ENCODE measurements around the gene RAD50.
"Not testable (repeated sequence)": the region's sequence is repeated elsewhere in the genome, so short reads cannot be mapped to it uniquely, and the experiment has no call there.

The RAD50 gene

DNA sequence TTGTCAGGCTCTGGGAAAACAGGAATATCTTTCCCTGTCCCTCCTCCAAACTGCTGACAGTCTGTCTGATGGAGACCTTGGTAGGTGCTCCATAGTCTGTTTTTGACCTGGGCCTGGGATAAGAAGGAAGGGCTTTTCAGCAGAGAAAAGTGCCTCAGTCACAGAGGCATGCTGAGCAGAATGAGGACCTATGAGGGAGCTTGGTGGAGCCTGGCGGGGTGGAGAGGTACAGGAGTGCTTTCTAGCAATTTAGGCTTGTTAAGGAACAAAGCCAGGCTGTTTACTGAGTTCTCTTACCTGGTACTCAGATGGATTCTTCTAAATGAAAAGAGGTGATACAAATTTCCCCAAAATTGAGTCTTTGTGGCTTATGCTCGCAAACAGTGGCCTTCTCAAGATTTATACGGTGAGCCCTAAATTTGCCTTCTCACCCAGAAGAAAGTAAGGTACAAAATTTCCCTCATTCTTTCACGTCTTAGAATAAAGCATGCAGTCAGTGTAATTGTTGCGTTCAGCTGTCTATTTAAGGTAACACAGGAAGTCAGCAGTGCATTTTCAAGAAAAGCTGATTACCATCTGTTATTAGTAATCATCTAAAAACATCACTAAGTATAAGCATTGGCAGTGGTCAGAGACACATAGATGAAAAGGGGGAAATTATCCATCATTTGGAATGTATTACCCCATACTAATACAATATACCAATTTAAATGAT lies 72.6 kb downstream of the RAD50 start:
- peaks cover 52% of the 10 kb centered on the region for H3K36me3 Mint-ChIP-seq (ENCODE audit: low read depth)
- no peaks in the 10 kb centered on the region for H3K9me3 Mint-ChIP-seq
- no peaks in the 10 kb centered on the region for H3K4me1 Mint-ChIP-seq
- no peak overlapping the region for H3K4me3 Mint-ChIP-seq
- H3K27me3 Mint-ChIP-seq (ENCODE audit: low read depth) = no peaks in the 10 kb centered on the region
- H3K27ac Mint-ChIP-seq = no peak overlapping the region
- TF ChIP-seq, protein P1, sequence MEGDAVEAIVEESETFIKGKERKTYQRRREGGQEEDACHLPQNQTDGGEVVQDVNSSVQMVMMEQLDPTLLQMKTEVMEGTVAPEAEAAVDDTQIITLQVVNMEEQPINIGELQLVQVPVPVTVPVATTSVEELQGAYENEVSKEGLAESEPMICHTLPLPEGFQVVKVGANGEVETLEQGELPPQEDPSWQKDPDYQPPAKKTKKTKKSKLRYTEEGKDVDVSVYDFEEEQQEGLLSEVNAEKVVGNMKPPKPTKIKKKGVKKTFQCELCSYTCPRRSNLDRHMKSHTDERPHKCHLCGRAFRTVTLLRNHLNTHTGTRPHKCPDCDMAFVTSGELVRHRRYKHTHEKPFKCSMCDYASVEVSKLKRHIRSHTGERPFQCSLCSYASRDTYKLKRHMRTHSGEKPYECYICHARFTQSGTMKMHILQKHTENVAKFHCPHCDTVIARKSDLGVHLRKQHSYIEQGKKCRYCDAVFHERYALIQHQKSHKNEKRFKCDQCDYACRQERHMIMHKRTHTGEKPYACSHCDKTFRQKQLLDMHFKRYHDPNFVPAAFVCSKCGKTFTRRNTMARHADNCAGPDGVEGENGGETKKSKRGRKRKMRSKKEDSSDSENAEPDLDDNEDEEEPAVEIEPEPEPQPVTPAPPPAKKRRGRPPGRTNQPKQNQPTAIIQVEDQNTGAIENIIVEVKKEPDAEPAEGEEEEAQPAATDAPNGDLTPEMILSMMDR (IDR thresholded peaks at IDR 0.05; ENCODE audit: unreplicated experiment in 3 of 3) = no peak

GRCh38 chr5:132633587-132633986 lies 76.8 kb downstream of the RAD50 start:
- not testable (repeated sequence) for H3K27me3 Mint-ChIP-seq (ENCODE audit: low read depth); H3K27ac Mint-ChIP-seq; H3K4me3 Mint-ChIP-seq; H3K9me3 Mint-ChIP-seq; H3K4me1 Mint-ChIP-seq
- H3K36me3 Mint-ChIP-seq (ENCODE audit: low read depth) = peaks cover 59% of the 10 kb centered on the region

DNA sequence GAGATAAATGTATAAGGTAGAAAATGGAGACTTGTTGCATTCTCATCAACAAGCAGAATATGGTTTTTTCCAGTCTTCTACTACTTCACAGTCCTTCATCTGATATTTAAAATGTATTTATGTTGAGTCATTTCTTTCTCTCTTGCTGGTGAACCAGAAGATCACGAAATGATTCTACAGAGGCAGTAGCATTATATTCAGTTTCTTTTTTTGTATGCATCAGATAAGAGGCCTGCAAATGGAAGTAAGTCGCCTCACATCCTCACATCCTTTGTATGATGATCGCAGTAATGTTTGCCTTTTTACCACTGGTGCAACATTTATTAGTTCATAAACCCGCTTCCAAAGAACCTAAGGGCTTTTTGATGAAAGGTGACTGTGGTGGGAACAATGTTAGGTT lies 79.1 kb downstream of the RAD50 start:
- TF ChIP-seq, protein P1 (IDR thresholded peaks at IDR 0.05; ENCODE audit: unreplicated experiment in 3 of 3) = no peak
- peaks cover 57% of the 10 kb centered on the region for H3K36me3 Mint-ChIP-seq (ENCODE audit: low read depth)
- H3K27me3 Mint-ChIP-seq (ENCODE audit: low read depth) = no peaks in the 10 kb centered on the region
- H3K9me3 Mint-ChIP-seq = no peaks in the 10 kb centered on the region
- no peak overlapping the region for H3K27ac Mint-ChIP-seq
- H3K4me1 Mint-ChIP-seq = no peaks in the 10 kb centered on the region
- H3K4me3 Mint-ChIP-seq = no peak overlapping the region

DNA sequence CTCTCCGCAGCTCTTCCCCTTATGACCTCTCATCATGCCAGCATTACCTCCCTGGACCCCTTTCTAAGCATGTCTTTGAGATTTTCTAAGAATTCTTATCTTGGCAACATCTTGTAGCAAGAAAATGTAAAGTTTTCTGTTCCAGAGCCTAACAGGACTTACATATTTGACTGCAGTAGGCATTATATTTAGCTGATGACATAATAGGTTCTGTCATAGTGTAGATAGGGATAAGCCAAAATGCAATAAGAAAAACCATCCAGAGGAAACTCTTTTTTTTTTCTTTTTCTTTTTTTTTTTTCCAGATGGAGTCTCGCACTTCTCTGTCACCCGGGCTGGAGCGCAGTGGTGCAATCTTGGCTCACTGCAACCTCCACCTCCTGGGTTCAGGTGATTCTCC lies 80.5 kb downstream of the RAD50 start:
- no peaks in the 10 kb centered on the region for H3K4me1 Mint-ChIP-seq
- H3K36me3 Mint-ChIP-seq (ENCODE audit: low read depth) = peaks cover 55% of the 10 kb centered on the region
- no peaks in the 10 kb centered on the region for H3K27me3 Mint-ChIP-seq (ENCODE audit: low read depth)
- TF ChIP-seq, protein P1 (IDR thresholded peaks at IDR 0.05; ENCODE audit: unreplicated experiment in 3 of 3) = no peak
- no peak overlapping the region for H3K4me3 Mint-ChIP-seq
- no peaks in the 10 kb centered on the region for H3K9me3 Mint-ChIP-seq
- no peak overlapping the region for H3K27ac Mint-ChIP-seq

- no peaks in the 10 kb centered on the region for H3K4me1 Mint-ChIP-seq
Observed at GRCh38 chr5:132639706-132640130, 82.9 kb downstream of the RAD50 start.

DNA sequence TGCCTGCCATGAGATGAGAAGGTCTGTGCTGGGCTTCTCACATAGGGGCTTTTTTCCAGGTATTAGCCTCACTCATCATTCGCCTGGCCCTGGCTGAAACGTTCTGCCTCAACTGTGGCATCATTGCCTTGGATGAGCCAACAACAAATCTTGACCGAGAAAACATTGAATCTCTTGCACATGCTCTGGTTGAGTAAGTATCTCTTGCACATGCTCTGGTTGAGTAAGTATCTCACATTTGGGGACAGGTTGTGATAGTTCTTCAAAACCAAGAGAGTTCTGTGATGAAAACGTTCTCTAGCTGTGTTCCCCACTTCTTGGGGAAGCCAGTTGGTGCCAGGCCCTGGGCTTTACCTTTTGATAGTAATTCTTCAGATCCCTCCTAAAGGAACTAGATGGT lies 83.8 kb downstream of the RAD50 start:
- H3K27ac Mint-ChIP-seq = no peak overlapping the region
- no peak overlapping the region for H3K4me3 Mint-ChIP-seq
- H3K36me3 Mint-ChIP-seq (ENCODE audit: low read depth) = peaks cover 54% of the 10 kb centered on the region
- no peaks in the 10 kb centered on the region for H3K27me3 Mint-ChIP-seq (ENCODE audit: low read depth)
- no peaks in the 10 kb centered on the region for H3K4me1 Mint-ChIP-seq
- H3K9me3 Mint-ChIP-seq = no peaks in the 10 kb centered on the region
- TF ChIP-seq, protein P1 (IDR thresholded peaks at IDR 0.05; ENCODE audit: unreplicated experiment in 3 of 3) = no peak

More at GRCh38 chr5:132639706-132640130, 82.9 kb downstream of the RAD50 start:
- Mint-ChIP-seq H3K4me3 (no peak overlapping the region), H3K27me3 (ENCODE audit: low read depth) (no peaks in the 10 kb centered on the region), H3K36me3 (ENCODE audit: low read depth) (peaks cover 56% of the 10 kb centered on the region), H3K27ac (no peak overlapping the region), H3K9me3 (no peaks in the 10 kb centered on the region)
- TF ChIP-seq, protein P1 (IDR thresholded peaks at IDR 0.05; ENCODE audit: unreplicated experiment in 3 of 3) = no peak
